ENCODE results near the gene SPPL2B. TPM values are rescaled to one million over a fixed set of nuclear protein-coding genes. Genes with fewer than 3 reads are reported as not detected.

The SPPL2B gene
- total RNA-seq, 4 donors from 2014 or later: 149 to 367 (median 242) TPM

DNA sequence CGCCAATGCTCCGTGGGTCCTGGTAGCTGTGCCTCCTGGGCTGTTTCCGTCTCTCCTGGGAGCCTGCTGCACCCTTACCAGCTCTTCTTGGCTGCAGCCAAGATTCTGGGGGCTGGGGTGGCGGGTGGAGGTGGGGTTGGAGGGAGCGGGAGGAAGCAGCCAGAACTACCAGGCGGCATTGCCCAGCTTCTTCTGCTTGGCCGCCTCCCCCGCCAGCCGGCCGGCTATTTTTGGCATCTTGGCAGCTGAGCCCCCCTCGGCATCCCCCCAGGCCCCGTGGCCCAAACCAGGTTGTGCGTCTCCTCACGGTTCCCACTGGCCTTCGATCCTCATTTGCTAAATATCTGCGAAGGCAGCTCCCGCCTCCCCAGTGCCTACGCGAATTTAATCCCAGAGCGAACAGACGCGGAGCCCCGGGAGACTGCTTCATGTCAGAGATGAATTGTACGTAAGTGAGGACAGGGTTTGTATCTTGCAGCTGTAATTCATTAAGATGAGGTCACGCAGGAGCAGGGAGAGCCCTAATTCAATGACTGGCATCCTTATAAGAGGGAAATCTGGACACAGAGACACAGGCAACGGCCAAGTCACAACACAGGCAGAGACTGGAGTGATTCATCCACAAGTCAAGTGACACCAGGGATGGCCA, 33.7 kb upstream of the SPPL2B start:
- Histone ChIP-seq H3K36me3 (no peaks in the 10 kb centered on the region), H3K4me1 (peaks cover 8 to 32% (median 22%) of the 10 kb centered on the region in 4 donors), H3K27ac (peak overlapping the region; percentile 37 to 72 (median 50)), H3K27me3 (peaks cover 73% of the 10 kb centered on the region), H3K9me3 (no peaks in the 10 kb centered on the region), H3K4me3 (peak overlapping the region in 1 of 4 donors; percentile 21)
- TF ChIP-seq, protein P1, sequence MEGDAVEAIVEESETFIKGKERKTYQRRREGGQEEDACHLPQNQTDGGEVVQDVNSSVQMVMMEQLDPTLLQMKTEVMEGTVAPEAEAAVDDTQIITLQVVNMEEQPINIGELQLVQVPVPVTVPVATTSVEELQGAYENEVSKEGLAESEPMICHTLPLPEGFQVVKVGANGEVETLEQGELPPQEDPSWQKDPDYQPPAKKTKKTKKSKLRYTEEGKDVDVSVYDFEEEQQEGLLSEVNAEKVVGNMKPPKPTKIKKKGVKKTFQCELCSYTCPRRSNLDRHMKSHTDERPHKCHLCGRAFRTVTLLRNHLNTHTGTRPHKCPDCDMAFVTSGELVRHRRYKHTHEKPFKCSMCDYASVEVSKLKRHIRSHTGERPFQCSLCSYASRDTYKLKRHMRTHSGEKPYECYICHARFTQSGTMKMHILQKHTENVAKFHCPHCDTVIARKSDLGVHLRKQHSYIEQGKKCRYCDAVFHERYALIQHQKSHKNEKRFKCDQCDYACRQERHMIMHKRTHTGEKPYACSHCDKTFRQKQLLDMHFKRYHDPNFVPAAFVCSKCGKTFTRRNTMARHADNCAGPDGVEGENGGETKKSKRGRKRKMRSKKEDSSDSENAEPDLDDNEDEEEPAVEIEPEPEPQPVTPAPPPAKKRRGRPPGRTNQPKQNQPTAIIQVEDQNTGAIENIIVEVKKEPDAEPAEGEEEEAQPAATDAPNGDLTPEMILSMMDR (IDR thresholded peaks at IDR 0.05): no peak
- TF ChIP-seq POLR2AphosphoS5 (IDR thresholded peaks at IDR 0.05) (peak in 2 of 3 donors; percentile 61 to 80), POLR2A (IDR thresholded peaks at IDR 0.05) (no peak), EP300 (IDR thresholded peaks at IDR 0.05; ENCODE audit: low read depth) (no peak)
- WGBS, 2 donors (ENCODE audit: low coverage in 1 of 2): 51% methylated on average over 26 of the region's 26 CpGs; no CpG with 5 or more reads in 1 of the 2 donors
- in situ Hi-C loops (cut with MboI; ENCODE audit: low pct_ligation_motif_present in 1 of 4, low pct_unique_long_range_greater_than_20kb in 1 of 4, low sequenced_read_pairs in 3 of 4): loop anchor here in 2 of 4 donors (25.0 kb wide), 1 partner anchor 92 kb away; no protein-coding TSS in a partner anchor
- no peak for DNase-seq
- intact Hi-C loops (cut with DNase I; ENCODE audit: low total_unique reads): no loop called here

DNA sequence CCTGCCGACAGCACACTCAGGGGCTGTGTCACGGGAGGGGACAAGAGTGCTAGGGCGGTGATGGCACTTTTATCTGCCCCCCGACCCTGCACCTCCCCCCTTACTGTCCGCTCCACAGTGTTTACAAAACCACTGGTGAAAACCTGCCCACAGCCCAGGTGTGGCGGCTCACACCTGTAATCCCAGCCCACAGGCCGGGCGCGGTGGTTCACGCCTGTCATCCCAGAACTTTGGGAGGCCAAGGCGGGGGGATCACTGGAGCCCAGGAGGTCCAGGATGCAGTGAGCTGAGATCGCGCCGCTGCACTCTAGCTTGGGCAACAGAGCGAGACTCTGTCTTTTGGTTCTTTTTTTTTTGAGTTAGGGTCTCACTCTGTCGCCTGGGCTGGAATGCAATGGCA, 32.3 kb upstream of the SPPL2B start:
- TF ChIP-seq, protein P1 (IDR thresholded peaks at IDR 0.05): no peak
- no peak for TF ChIP-seq POLR2A (IDR thresholded peaks at IDR 0.05)
- WGBS, 2 donors (ENCODE audit: low coverage in 1 of 2): 75% methylated on average over 16 of the region's 16 CpGs; no CpG with 5 or more reads in 1 of the 2 donors
- Histone ChIP-seq H3K4me3 (no peak overlapping the region), H3K27me3 (peaks cover 67% of the 10 kb centered on the region), H3K4me1 (peaks cover 3 to 19% (median 11%) of the 10 kb centered on the region in 4 donors), H3K27ac (no peak overlapping the region), H3K9me3 (no peaks in the 10 kb centered on the region), H3K36me3 (no peaks in the 10 kb centered on the region)
- no peak for DNase-seq
- in situ Hi-C loops (cut with MboI; ENCODE audit: low pct_ligation_motif_present in 1 of 4, low pct_unique_long_range_greater_than_20kb in 1 of 4, low sequenced_read_pairs in 3 of 4) (loop anchor here in 2 of 4 donors (25.0 kb wide), 1 partner anchor 91 kb away; no protein-coding TSS in a partner anchor), intact Hi-C loops (cut with DNase I; ENCODE audit: low total_unique reads) (no loop called here)

DNA sequence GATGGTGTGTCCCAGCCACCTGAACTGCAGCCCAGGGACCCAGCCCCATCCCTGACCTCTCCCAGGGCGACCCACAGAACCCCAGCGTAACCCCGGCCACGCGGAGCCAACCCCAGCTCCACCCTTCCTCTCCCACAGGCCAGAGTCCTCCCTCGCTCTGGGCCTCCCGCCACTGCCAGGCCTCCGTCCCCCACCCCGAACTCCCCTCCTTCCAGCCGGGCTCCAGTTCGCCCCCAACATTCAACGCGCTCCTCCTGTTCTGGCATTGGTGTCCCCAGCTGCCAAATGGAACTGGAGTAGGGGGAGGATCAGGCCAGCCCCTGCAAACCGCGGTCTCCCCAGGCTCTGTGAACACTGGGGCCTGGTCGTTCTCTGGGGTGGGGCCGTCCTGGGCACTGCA, 28.0 kb upstream of the SPPL2B start:
- TF ChIP-seq POLR2A (IDR thresholded peaks at IDR 0.05): no peak
- TF ChIP-seq POLR2AphosphoS5 (IDR thresholded peaks at IDR 0.05): no peak
- no peak for TF ChIP-seq EP300 (IDR thresholded peaks at IDR 0.05; ENCODE audit: low read depth)
- TF ChIP-seq, protein P1 (IDR thresholded peaks at IDR 0.05): no peak
- Histone ChIP-seq H3K36me3 (no peaks in the 10 kb centered on the region), H3K27ac (no peak overlapping the region), H3K4me3 (no peak overlapping the region), H3K9me3 (no peaks in the 10 kb centered on the region), H3K4me1 (peaks cover 3 to 12% (median 9%) of the 10 kb centered on the region in 4 donors), H3K27me3 (peaks cover 50% of the 10 kb centered on the region)
- intact Hi-C loops (cut with DNase I; ENCODE audit: low total_unique reads) (no loop called here), in situ Hi-C loops (cut with MboI; ENCODE audit: low pct_ligation_motif_present in 1 of 4, low pct_unique_long_range_greater_than_20kb in 1 of 4, low sequenced_read_pairs in 3 of 4) (loop anchor here in 1 of 4 donors (25.0 kb wide), 1 partner anchor 312 kb away; no protein-coding TSS in a partner anchor)
- no peak for DNase-seq
- 72 to 77% methylated on average over 9 to 17 of the region's 17 CpGs for WGBS, 2 donors (ENCODE audit: low coverage in 1 of 2)

DNA sequence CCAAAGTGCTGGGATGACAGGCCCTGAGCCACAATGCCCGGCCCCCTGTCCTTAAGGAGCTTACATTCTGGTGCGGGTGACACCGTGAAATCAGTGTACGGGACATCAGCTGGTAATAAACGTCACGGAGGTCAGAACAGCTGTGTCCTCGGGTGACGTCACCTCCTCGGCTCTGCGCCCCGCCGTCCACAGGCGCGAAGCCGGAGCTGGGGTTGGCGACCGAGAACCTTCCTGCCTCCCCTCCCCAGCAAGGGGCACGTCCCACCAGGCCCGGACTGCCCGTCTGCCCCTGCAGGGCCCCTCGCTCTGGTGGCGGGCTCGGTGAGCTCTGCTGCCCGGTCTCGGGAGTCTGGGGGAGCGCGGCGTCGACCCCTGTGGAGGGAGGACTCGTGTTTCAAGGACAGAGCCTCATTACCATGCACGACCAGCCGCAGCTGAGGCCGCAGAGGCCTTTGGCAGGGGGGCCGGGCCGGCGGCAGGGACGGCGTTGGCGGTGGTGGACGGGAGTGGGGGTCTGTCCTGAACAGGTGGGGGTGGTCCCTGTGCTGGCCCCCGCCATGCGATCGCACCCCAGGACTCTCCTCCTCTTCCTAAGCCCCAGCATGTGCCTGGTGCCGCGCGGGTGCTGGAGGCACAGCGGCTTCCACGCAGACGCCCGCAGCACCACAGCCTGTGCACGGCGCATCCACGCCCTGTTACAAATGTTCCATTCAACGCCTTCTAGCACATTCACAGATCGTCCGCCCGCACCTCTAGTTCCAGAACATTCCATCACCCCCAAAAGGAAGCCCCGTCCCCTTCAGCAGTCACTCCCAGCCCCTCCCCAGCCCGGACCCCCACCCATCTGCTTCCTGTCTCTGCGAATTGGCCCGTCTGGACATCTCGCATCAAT, 25.9 kb upstream of the SPPL2B start:
- Histone ChIP-seq H3K27me3 (peaks cover 59% of the 10 kb centered on the region), H3K27ac (no peak overlapping the region), H3K4me1 (peaks cover 3 to 12% (median 9%) of the 10 kb centered on the region in 4 donors), H3K36me3 (no peaks in the 10 kb centered on the region), H3K4me3 (peak overlapping the region in 1 of 4 donors; percentile 0), H3K9me3 (no peaks in the 10 kb centered on the region)
- in situ Hi-C loops (cut with MboI; ENCODE audit: low pct_ligation_motif_present in 1 of 4, low pct_unique_long_range_greater_than_20kb in 1 of 4, low sequenced_read_pairs in 3 of 4) (loop anchor here in 1 of 4 donors (25.0 kb wide), 1 partner anchor 310 kb away; no protein-coding TSS in a partner anchor), intact Hi-C loops (cut with DNase I; ENCODE audit: low total_unique reads) (no loop called here)
- peak; percentile 52 for DNase-seq
- 23 to 61% methylated on average over 4 to 46 of the region's 62 CpGs for WGBS, 2 donors (ENCODE audit: low coverage in 1 of 2)
- TF ChIP-seq, protein P1 (IDR thresholded peaks at IDR 0.05): no peak
- TF ChIP-seq POLR2A (IDR thresholded peaks at IDR 0.05): no peak
- no peak for TF ChIP-seq EP300 (IDR thresholded peaks at IDR 0.05; ENCODE audit: low read depth)
- no peak for TF ChIP-seq POLR2AphosphoS5 (IDR thresholded peaks at IDR 0.05)
